GM19043 (cell line): ENCODE data around the gene TOGARAM1.

Experiments used
- ATAC-seq: cut with Tn5 transposase; IDR thresholded peaks from one replicate; pipeline ENCODE4 v1.9.1; 2021; ENCODE audit warnings: low read depth; ENCODE audit not compliant: unreplicated experiment

Gene TOGARAM1

GRCh38 chr14:45083617-45083975, 121.6 kb downstream of the TOGARAM1 start:
- ATAC-seq = peak; percentile 1

GRCh38 chr14:45083976-45084722, 122.2 kb downstream of the TOGARAM1 start, which contains the start of gene PRPF39:
Gene PRPF39 (plus strand): TSS chr14:45084116. CDS start chr14:45095240, 11,124 bp downstream.
- peak; percentile 94 for ATAC-seq

GRCh38 chr14:45084946-45085346, 123.0 kb downstream of the TOGARAM1 start:
- no peak for ATAC-seq

GRCh38 chr14:45089813-45090212, 127.8 kb downstream of the TOGARAM1 start:
- peak; percentile 54 for ATAC-seq

GRCh38 chr14:45091710-45092109, 129.7 kb downstream of the TOGARAM1 start:
- ATAC-seq = no peak

GRCh38 chr14:45094275-45094674, 132.3 kb downstream of the TOGARAM1 start:
- no peak for ATAC-seq

- ATAC-seq = no peak
Observed at GRCh38 chr14:45095143-45095542, 133.2 kb downstream of the TOGARAM1 start.

GRCh38 chr14:45096218-45096617, 134.2 kb downstream of the TOGARAM1 start:
- ATAC-seq = no peak

GRCh38 chr14:45103806-45104205, 141.8 kb downstream of the TOGARAM1 start:
- no peak for ATAC-seq

- no peak for ATAC-seq
Observed at GRCh38 chr14:45104561-45104960, 142.6 kb downstream of the TOGARAM1 start.

- no peak for ATAC-seq
Observed at GRCh38 chr14:45112896-45113781, 151.1 kb downstream of the TOGARAM1 start.

- ATAC-seq = no peak
Observed at GRCh38 chr14:45114327-45114726, 152.3 kb downstream of the TOGARAM1 start.

GRCh38 chr14:45118594-45118993, 156.6 kb downstream of the TOGARAM1 start:
- no peak for ATAC-seq

GRCh38 chr14:45120096-45120495, 158.1 kb downstream of the TOGARAM1 start:
- no peak for ATAC-seq

GRCh38 chr14:45123271-45123670, 161.3 kb downstream of the TOGARAM1 start:
- no peak for ATAC-seq
